Ishikawa (cell line): ENCODE measurements around the gene GSDMA.

Source experiments
- EGR1 ChIP-seq: IDR thresholded peaks from 2 replicates; pipeline ENCODE4 v1.6.1; 2012
- EP300 ChIP-seq: IDR thresholded peaks from 2 replicates; pipeline ENCODE4 v1.6.1; 2012; ENCODE audit warnings: borderline replicate concordance
- FOXM1 ChIP-seq: IDR thresholded peaks from 2 replicates; pipeline ENCODE4 v1.6.1; 2012; ENCODE audit warnings: low read depth, borderline replicate concordance
- TAF1 ChIP-seq: IDR thresholded peaks from 2 replicates; pipeline ENCODE4 v1.6.1; 2012; ENCODE audit warnings: low read depth, mild to moderate bottlenecking

GRCh38 chr17:39926135-39926587, 36.6 kb upstream of the GSDMA start:
- no peak for TF ChIP-seq FOXM1
- TF ChIP-seq TAF1, result no peak
- TF ChIP-seq EP300, result no peak
- TF ChIP-seq EGR1, result no peak
